ENCODE measurements around the gene MYT1.

MYT1 gene

GRCh38 chr20:64265201-64265600 lies 100.9 kb downstream of the MYT1 start:
- no peak for DNase-seq (ENCODE audit: low spot score)
- no peak overlapping the region for H3K27ac ChIP-seq
- TF ChIP-seq CTCF (conservative IDR thresholded peaks at IDR 0.05; ENCODE audit: low read depth), result no peak
- ChIA-PET CTCF (interaction anchor here (0.6 kb wide), 1 partner anchor 127 kb away, joined by 3 read pairs; no protein-coding TSS in a partner anchor), POLR2A (ENCODE audit: low non-redundant PET) (no interaction called here)

GRCh38 chr20:64266988-64267387 lies 102.7 kb downstream of the MYT1 start:
- ChIA-PET CTCF (no interaction called here), POLR2A (ENCODE audit: low non-redundant PET) (no interaction called here)
- TF ChIP-seq CTCF (conservative IDR thresholded peaks at IDR 0.05; ENCODE audit: low read depth), result no peak
- DNase-seq (ENCODE audit: low spot score), result no peak
- no peak overlapping the region for H3K27ac ChIP-seq

GRCh38 chr20:64268174-64268573 lies 103.9 kb downstream of the MYT1 start:
- DNase-seq (ENCODE audit: low spot score), result no peak
- ChIA-PET CTCF (interaction anchor here (0.6 to 0.9 kb wide), 2 partner anchors 10 to 230 kb away, joined by 5 to 6 read pairs; no protein-coding TSS in a partner anchor), POLR2A (ENCODE audit: low non-redundant PET) (no interaction called here)
- TF ChIP-seq CTCF (conservative IDR thresholded peaks at IDR 0.05; ENCODE audit: low read depth), result no peak
- no peak overlapping the region for H3K27ac ChIP-seq

- no peak overlapping the region for H3K27ac ChIP-seq
- ChIA-PET CTCF (no interaction called here), POLR2A (ENCODE audit: low non-redundant PET) (no interaction called here)
- no peak for DNase-seq (ENCODE audit: low spot score)
- TF ChIP-seq CTCF (conservative IDR thresholded peaks at IDR 0.05; ENCODE audit: low read depth), result no peak
Observed at GRCh38 chr20:64269604-64270411, 105.6 kb downstream of the MYT1 start.

GRCh38 chr20:64271636-64272035 lies 107.4 kb downstream of the MYT1 start:
- CTCF ChIA-PET, result no interaction called here
- no peak overlapping the region for H3K27ac ChIP-seq
- DNase-seq (ENCODE audit: low spot score), result no peak
- TF ChIP-seq CTCF (conservative IDR thresholded peaks at IDR 0.05; ENCODE audit: low read depth), result no peak
- POLR2A ChIA-PET (ENCODE audit: low non-redundant PET), result no interaction called here

GRCh38 chr20:64273109-64273508 lies 108.9 kb downstream of the MYT1 start:
- ChIA-PET POLR2A (ENCODE audit: low non-redundant PET) (no interaction called here), CTCF (no interaction called here)
- no peak overlapping the region for H3K27ac ChIP-seq
- no peak for TF ChIP-seq CTCF (conservative IDR thresholded peaks at IDR 0.05; ENCODE audit: low read depth)
- DNase-seq (ENCODE audit: low spot score), result no peak

Measured in RWPE1 (cell line).